ENCODE results near the gene MRPL2.

DNA sequence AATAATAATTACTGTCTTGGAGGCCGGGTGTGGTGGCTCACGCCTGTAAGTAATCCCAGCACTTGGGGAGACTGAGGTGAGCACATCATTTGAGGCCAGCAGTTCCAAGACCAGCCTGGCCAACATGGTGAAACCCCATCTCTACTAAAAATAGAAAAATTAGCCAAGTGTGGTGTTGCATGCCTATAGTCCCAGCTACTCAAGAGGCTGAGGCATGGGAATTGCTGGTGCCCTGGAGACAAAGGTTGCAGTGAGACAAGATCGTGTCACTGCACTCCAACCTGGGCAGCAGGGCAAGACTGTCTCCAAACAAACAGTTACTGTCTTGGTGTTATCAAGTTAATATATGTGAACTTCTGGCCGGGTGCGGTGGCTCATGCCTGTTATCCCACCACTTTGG, 32.9 kb downstream of the MRPL2 start:
- TF ChIP-seq, protein P1, sequence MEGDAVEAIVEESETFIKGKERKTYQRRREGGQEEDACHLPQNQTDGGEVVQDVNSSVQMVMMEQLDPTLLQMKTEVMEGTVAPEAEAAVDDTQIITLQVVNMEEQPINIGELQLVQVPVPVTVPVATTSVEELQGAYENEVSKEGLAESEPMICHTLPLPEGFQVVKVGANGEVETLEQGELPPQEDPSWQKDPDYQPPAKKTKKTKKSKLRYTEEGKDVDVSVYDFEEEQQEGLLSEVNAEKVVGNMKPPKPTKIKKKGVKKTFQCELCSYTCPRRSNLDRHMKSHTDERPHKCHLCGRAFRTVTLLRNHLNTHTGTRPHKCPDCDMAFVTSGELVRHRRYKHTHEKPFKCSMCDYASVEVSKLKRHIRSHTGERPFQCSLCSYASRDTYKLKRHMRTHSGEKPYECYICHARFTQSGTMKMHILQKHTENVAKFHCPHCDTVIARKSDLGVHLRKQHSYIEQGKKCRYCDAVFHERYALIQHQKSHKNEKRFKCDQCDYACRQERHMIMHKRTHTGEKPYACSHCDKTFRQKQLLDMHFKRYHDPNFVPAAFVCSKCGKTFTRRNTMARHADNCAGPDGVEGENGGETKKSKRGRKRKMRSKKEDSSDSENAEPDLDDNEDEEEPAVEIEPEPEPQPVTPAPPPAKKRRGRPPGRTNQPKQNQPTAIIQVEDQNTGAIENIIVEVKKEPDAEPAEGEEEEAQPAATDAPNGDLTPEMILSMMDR (IDR thresholded peaks at IDR 0.05), result no peak
- TF ChIP-seq POLR2A (IDR thresholded peaks at IDR 0.05), result no peak

Measured in body of pancreas (tissue), 4 donors.